ENCODE data around the gene SCN1B.

- TF ChIP-seq, protein P1, sequence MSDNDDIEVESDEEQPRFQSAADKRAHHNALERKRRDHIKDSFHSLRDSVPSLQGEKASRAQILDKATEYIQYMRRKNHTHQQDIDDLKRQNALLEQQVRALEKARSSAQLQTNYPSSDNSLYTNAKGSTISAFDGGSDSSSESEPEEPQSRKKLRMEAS (IDR thresholded peaks at IDR 0.05): no peak
- TF ChIP-seq ZBTB7A (IDR thresholded peaks at IDR 0.05; ENCODE audit: low read depth) (no peak), CEBPB (IDR thresholded peaks at IDR 0.05) (no peak), USF1 (IDR thresholded peaks at IDR 0.05) (no peak), TAF1 (IDR thresholded peaks at IDR 0.05; ENCODE audit: low read depth) (no peak), CREB1 (IDR thresholded peaks at IDR 0.05; ENCODE audit: low read depth) (no peak), EP300 (IDR thresholded peaks at IDR 0.05; ENCODE audit: borderline replicate concordance) (no peak), NFIC (IDR thresholded peaks at IDR 0.05) (no peak)
Measured at GRCh38 chr19:35025969-35026368, 4.3 kb upstream of the SCN1B start.

Measured in Ishikawa (cell line).